ENCODE results near the gene GLP1R.

GLP1R gene

GRCh38 chr6:39048481-39049399 lies at the start of gene GLP1R:
TSS of gene GLP1R (plus strand) at chr6:39048781. CDS start at chr6:39048841, 60 bp downstream.
- DNase-seq (ENCODE audit: low read depth in 1 of 2, low spot score in 1 of 2): no peak

GRCh38 chr6:39003072-39003471 lies 45.5 kb upstream of the GLP1R start:
- DNase-seq (ENCODE audit: low read depth in 1 of 2, low spot score in 1 of 2): no peak

GRCh38 chr6:39003492-39003891 lies 45.1 kb upstream of the GLP1R start:
- DNase-seq (ENCODE audit: low read depth in 1 of 2, low spot score in 1 of 2): no peak

GRCh38 chr6:39004801-39005200 lies 43.8 kb upstream of the GLP1R start:
- DNase-seq (ENCODE audit: low read depth in 1 of 2, low spot score in 1 of 2): no peak

- no peak for DNase-seq (ENCODE audit: low read depth in 1 of 2, low spot score in 1 of 2)
Observed at GRCh38 chr6:39005774-39006173, 42.8 kb upstream of the GLP1R start.

GRCh38 chr6:39007575-39007974 lies 41.0 kb upstream of the GLP1R start:
- no peak for DNase-seq (ENCODE audit: low read depth in 1 of 2, low spot score in 1 of 2)

GRCh38 chr6:39008737-39009136 lies 39.8 kb upstream of the GLP1R start:
- no peak for DNase-seq (ENCODE audit: low read depth in 1 of 2, low spot score in 1 of 2)

GRCh38 chr6:39009476-39009875 lies 39.1 kb upstream of the GLP1R start:
- no peak for DNase-seq (ENCODE audit: low read depth in 1 of 2, low spot score in 1 of 2)

GRCh38 chr6:39016839-39017546 lies 31.6 kb upstream of the GLP1R start:
- DNase-seq (ENCODE audit: low read depth in 1 of 2, low spot score in 1 of 2): no peak

GRCh38 chr6:39017547-39017880 lies 31.1 kb upstream of the GLP1R start:
- DNase-seq (ENCODE audit: low read depth in 1 of 2, low spot score in 1 of 2): no peak

GRCh38 chr6:39018103-39018502 lies 30.5 kb upstream of the GLP1R start:
- no peak for DNase-seq (ENCODE audit: low read depth in 1 of 2, low spot score in 1 of 2)

- no peak for DNase-seq (ENCODE audit: low read depth in 1 of 2, low spot score in 1 of 2)
Observed at GRCh38 chr6:39020136-39020535, 28.4 kb upstream of the GLP1R start.

- no peak for DNase-seq (ENCODE audit: low read depth in 1 of 2, low spot score in 1 of 2)
Observed at GRCh38 chr6:39021041-39021440, 27.5 kb upstream of the GLP1R start.

- DNase-seq (ENCODE audit: low read depth in 1 of 2, low spot score in 1 of 2): no peak
Observed at GRCh38 chr6:39021779-39022178, 26.8 kb upstream of the GLP1R start.

GRCh38 chr6:39026175-39026574 lies 22.4 kb upstream of the GLP1R start:
- DNase-seq (ENCODE audit: low read depth in 1 of 2, low spot score in 1 of 2): no peak

GRCh38 chr6:39029156-39030011 lies 19.2 kb upstream of the GLP1R start:
- DNase-seq (ENCODE audit: low read depth in 1 of 2, low spot score in 1 of 2): no peak

GRCh38 chr6:39035681-39036080 lies 12.9 kb upstream of the GLP1R start:
- no peak for DNase-seq (ENCODE audit: low read depth in 1 of 2, low spot score in 1 of 2)

- no peak for DNase-seq (ENCODE audit: low read depth in 1 of 2, low spot score in 1 of 2)
Observed at GRCh38 chr6:39037082-39037508, 11.5 kb upstream of the GLP1R start.

GRCh38 chr6:39037707-39038106 lies 10.9 kb upstream of the GLP1R start:
- no peak for DNase-seq (ENCODE audit: low read depth in 1 of 2, low spot score in 1 of 2)

GRCh38 chr6:39040080-39040673 lies 8.4 kb upstream of the GLP1R start:
- DNase-seq (ENCODE audit: low read depth in 1 of 2, low spot score in 1 of 2): no peak

GRCh38 chr6:39041072-39041471 lies 7.5 kb upstream of the GLP1R start:
- DNase-seq (ENCODE audit: low read depth in 1 of 2, low spot score in 1 of 2): no peak

All from activated T-helper 1 cell treated with anti-CD3 and anti-CD28 coated beads, Interleukin-2, amount 50 U/mL, for 16 hours (primary cell).